Measurements from ENCODE around the gene RND1. TPM values are rescaled to one million over a fixed set of nuclear protein-coding genes. Genes with fewer than 3 reads are reported as not detected.

The RND1 gene
- total and polyA plus RNA-seq, 2 of the 8 experiments (the other 6 are each of a cell fraction or from before 2014, with no cell fraction given), result 15.8 to 17.1 TPM

DNA sequence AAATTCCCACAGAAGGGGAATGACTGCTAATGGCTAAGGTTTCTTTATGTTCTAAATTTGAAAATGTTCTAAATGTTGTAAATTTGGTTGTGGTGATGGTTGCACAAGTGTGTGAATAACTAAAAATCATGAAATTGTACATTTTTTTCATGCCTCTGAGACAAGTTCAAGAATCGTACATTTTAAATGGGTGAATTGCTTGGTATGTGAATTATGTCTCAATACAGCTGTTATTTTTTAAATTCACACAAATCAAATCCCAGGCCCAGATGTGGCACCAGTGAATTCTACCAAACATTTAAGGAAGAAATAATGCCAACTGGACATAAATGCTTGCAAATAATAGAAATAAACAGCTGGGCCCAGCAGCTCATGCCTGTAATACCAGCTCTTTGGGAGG, 28.6 kb upstream of the RND1 start (continued):
- TF ChIP-seq POLR2A (IDR thresholded peaks at IDR 0.05; ENCODE audit: control extremely low read depth in 1 of 2, low read depth in 2 of 2, low read length in 2 of 2), result no peak
